HG03159 (cell line): ENCODE results near the gene MMAB.

Experiments used
- ATAC-seq: cut with Tn5 transposase; IDR thresholded peaks from one replicate; pipeline ENCODE4 v1.9.1; 2021; ENCODE audit warnings: mild to moderate bottlenecking, moderate library complexity; ENCODE audit not compliant: unreplicated experiment

Gene MMAB

GRCh38 chr12:109573029-109573913, at the start of gene MMAB, which contains the start of gene MVK:
Gene MMAB, minus strand, starts transcription at chr12:109573504. Its CDS starts 24 bp downstream, at chr12:109573480.
Gene MVK, plus strand, starts transcription at chr12:109573794. Its CDS starts 1,029 bp downstream, at chr12:109574823.
- ATAC-seq: peak; percentile 95

- ATAC-seq: no peak
Observed at GRCh38 chr12:109621901-109622364, 48.6 kb upstream of the MMAB start.

- ATAC-seq: no peak
Observed at GRCh38 chr12:109621211-109621694, 47.9 kb upstream of the MMAB start.

- no peak for ATAC-seq
Observed at GRCh38 chr12:109619002-109619604, 45.8 kb upstream of the MMAB start.

- no peak for ATAC-seq
Observed at GRCh38 chr12:109618082-109618481, 44.8 kb upstream of the MMAB start.

GRCh38 chr12:109617491-109617890, 44.2 kb upstream of the MMAB start:
- ATAC-seq: no peak

GRCh38 chr12:109615556-109616229, 42.4 kb upstream of the MMAB start:
- no peak for ATAC-seq

GRCh38 chr12:109613649-109614455, 40.5 kb upstream of the MMAB start:
- no peak for ATAC-seq

GRCh38 chr12:109612975-109613502, 39.7 kb upstream of the MMAB start:
- ATAC-seq: no peak

GRCh38 chr12:109612003-109612402, 38.7 kb upstream of the MMAB start:
- no peak for ATAC-seq

- no peak for ATAC-seq
Observed at GRCh38 chr12:109611223-109611622, 37.9 kb upstream of the MMAB start.

- no peak for ATAC-seq
Observed at GRCh38 chr12:109610523-109610922, 37.2 kb upstream of the MMAB start.

GRCh38 chr12:109609342-109609741, 36.0 kb upstream of the MMAB start:
- no peak for ATAC-seq

- no peak for ATAC-seq
Observed at GRCh38 chr12:109608793-109609192, 35.5 kb upstream of the MMAB start.

GRCh38 chr12:109608270-109608669, 35.0 kb upstream of the MMAB start:
- no peak for ATAC-seq

- ATAC-seq: no peak
Observed at GRCh38 chr12:109607618-109608017, 34.3 kb upstream of the MMAB start.

- ATAC-seq: no peak
Observed at GRCh38 chr12:109606320-109607028, 33.2 kb upstream of the MMAB start.

GRCh38 chr12:109605599-109606228, 32.4 kb upstream of the MMAB start:
- ATAC-seq: no peak

- no peak for ATAC-seq
Observed at GRCh38 chr12:109605016-109605415, 31.7 kb upstream of the MMAB start.
